A673 (cell line): ENCODE measurements around the gene NRXN2.

Experiments
- CTCF ChIP-seq: fragments of 300-800, 200-600 bp; sonication (generic); conservative IDR thresholded peaks from 2 replicates; pipeline ENCODE4 v1.5.1; 2017; ENCODE audit warnings: low read depth, mild to moderate bottlenecking, antibody characterized with exemption, low read length, moderate library complexity, mixed read lengths
- EZH2 ChIP-seq: fragments of 200-600 bp; sonication (generic); IDR thresholded peaks from 2 replicates; pipeline ENCODE4 v1.6.1; 2017; ENCODE audit warnings: borderline replicate concordance, low read depth, mild to moderate bottlenecking, mixed read lengths, antibody characterized with exemption, low read length; ENCODE audit not compliant: poor library complexity, severe bottlenecking

GRCh38 chr11:64735725-64736259 lies 12.8 kb upstream of the NRXN2 start:
- TF ChIP-seq CTCF (no peak), EZH2 (no peak)
